HepG2 (cell line): ENCODE results near the gene MRFAP1. TPM values are rescaled to one million over a fixed set of nuclear protein-coding genes. Genes with fewer than 3 reads are reported as not detected.

ENCODE experiments used
- E2F1 ChIP-seq: sonication (generic); formaldehyde crosslinking; IDR thresholded peaks from 2 replicates; pipeline ENCODE4 v1.5.0; 2020; ENCODE audit warnings: missing genetic modification reagents
- FLYWCH1 ChIP-seq: sonication (generic); formaldehyde crosslinking; IDR thresholded peaks from 2 replicates; pipeline ENCODE4 v1.8.1; 2023; ENCODE audit warnings: mild to moderate bottlenecking, missing genetic modification reagents
- FOXO4 ChIP-seq: sonication (generic); formaldehyde crosslinking; conservative IDR thresholded peaks from 2 replicates; pipeline ENCODE4 v1.8.1; 2023; ENCODE audit warnings: missing genetic modification reagents
- HIVEP1 ChIP-seq: sonication (generic); formaldehyde crosslinking; IDR thresholded peaks from 2 replicates; pipeline ENCODE4 v1.4.0; 2020; ENCODE audit warnings: mild to moderate bottlenecking, missing genetic modification reagents
- ISL2 ChIP-seq: sonication (generic); formaldehyde crosslinking; IDR thresholded peaks from 2 replicates; pipeline ENCODE4 v1.5.0; 2020; ENCODE audit warnings: missing genetic modification reagents
- MED13 ChIP-seq: sonication (generic); formaldehyde crosslinking; IDR thresholded peaks from 2 replicates; pipeline ENCODE4 v1.5.0; 2020; ENCODE audit warnings: missing genetic modification reagents
- RBAK ChIP-seq: sonication (generic); formaldehyde crosslinking; IDR thresholded peaks from 2 replicates; pipeline ENCODE4 v1.5.1; 2020; ENCODE audit warnings: mild to moderate bottlenecking, missing genetic modification reagents
- REL ChIP-seq: sonication (generic); formaldehyde crosslinking; conservative IDR thresholded peaks from 2 replicates; pipeline ENCODE4 v1.8.0; 2022; ENCODE audit warnings: mild to moderate bottlenecking, missing genetic modification reagents, moderate library complexity
- SIX4 ChIP-seq: sonication (generic); formaldehyde crosslinking; IDR thresholded peaks from 2 replicates; pipeline ENCODE4 v1.4.0; 2020; ENCODE audit warnings: missing genetic modification reagents
- ZIK1 ChIP-seq: sonication (generic); formaldehyde crosslinking; IDR thresholded peaks from 2 replicates; pipeline ENCODE4 v1.5.0; 2020; ENCODE audit warnings: mild to moderate bottlenecking, low read depth, missing genetic modification reagents, borderline replicate concordance
- ZNF263 ChIP-seq: sonication (generic); formaldehyde crosslinking; IDR thresholded peaks from 2 replicates; pipeline ENCODE4 v1.4.0; 2020; ENCODE audit warnings: missing genetic modification reagents
- ZNF570 ChIP-seq: sonication (generic); formaldehyde crosslinking; IDR thresholded peaks from 2 replicates; pipeline ENCODE4 v1.4.0; 2020; ENCODE audit warnings: mild to moderate bottlenecking, missing genetic modification reagents, borderline replicate concordance
- ZNF678 ChIP-seq: sonication (generic); formaldehyde crosslinking; IDR thresholded peaks from 2 replicates; pipeline ENCODE4 v1.4.0; 2020; ENCODE audit warnings: mild to moderate bottlenecking, missing genetic modification reagents
- ZNF788 ChIP-seq: sonication (generic); formaldehyde crosslinking; IDR thresholded peaks from 2 replicates; pipeline ENCODE4 v1.5.0; 2020; ENCODE audit warnings: mild to moderate bottlenecking, missing genetic modification reagents, borderline replicate concordance
- ZSCAN21 ChIP-seq: sonication (generic); formaldehyde crosslinking; IDR thresholded peaks from 2 replicates; pipeline ENCODE4 v1.8.0; 2022; ENCODE audit warnings: mild to moderate bottlenecking, missing genetic modification reagents, moderate library complexity, borderline replicate concordance
- ZSCAN25 ChIP-seq: sonication (generic); formaldehyde crosslinking; IDR thresholded peaks from 2 replicates; pipeline ENCODE4 v1.8.0; 2022; ENCODE audit warnings: mild to moderate bottlenecking, missing genetic modification reagents
- polyA plus RNA-seq, 8 experiments: library from polyadenylated mRNA; depleted of rRNA in 3 of 8; stranded (reverse) in 7 of 8; unstranded in 1 of 8; fragments of >200 nt; fragmentation: Illumina TruSeq in 4 of 8; extraction: Trizol in 4 of 8; gene quantifications; 2 replicates each; pipeline versions ENCODE4 v1.2.1 to v1.2.3, GENCODE V29; 2011 to 2016; ENCODE audit warnings: low read depth in 4 of 8, missing spikeins in 1 of 8, mixed read lengths in 1 of 8; ENCODE audit not compliant: insufficient read depth in 1 of 8
- total RNA-seq, 5 experiments: library from RNA; depleted of rRNA; stranded (reverse); fragments of >200 nt; fragmentation: Illumina TruSeq; extraction: Trizol; gene quantifications; 2 replicates each; pipeline ENCODE4 v1.2.3, GENCODE V29; 2016; ENCODE audit warnings: low read depth in 1 of 5
- TF ChIP-seq, protein P1 (sequence below): sonication (generic); formaldehyde crosslinking; conservative IDR thresholded peaks from 2 replicates; pipeline ENCODE4 v1.8.0; 2022; ENCODE audit warnings: low read depth, missing genetic modification reagents
- TF ChIP-seq, protein P2 (sequence below): sonication (generic); formaldehyde crosslinking; IDR thresholded peaks from 2 replicates; pipeline ENCODE4 v1.5.0; 2020; ENCODE audit warnings: missing genetic modification reagents
- TF ChIP-seq, protein P3 (sequence below): sonication (generic); formaldehyde crosslinking; IDR thresholded peaks from 2 replicates; pipeline ENCODE4 v1.5.0; 2020; ENCODE audit warnings: missing genetic modification reagents
- TF ChIP-seq, protein P4 (sequence below): sonication (generic); formaldehyde crosslinking; IDR thresholded peaks from 2 replicates; pipeline ENCODE4 v1.4.0; 2020; ENCODE audit warnings: mild to moderate bottlenecking, missing genetic modification reagents

MRFAP1 gene
- total and polyA plus RNA-seq, 2 of the 13 experiments (the other 11 are each of a cell fraction or from before 2014, with no cell fraction given) = 112 to 158 TPM

GRCh38 chr4:6633091-6633906 lies 7.2 kb upstream of the MRFAP1 start (continued):
- TF ChIP-seq, protein P1, sequence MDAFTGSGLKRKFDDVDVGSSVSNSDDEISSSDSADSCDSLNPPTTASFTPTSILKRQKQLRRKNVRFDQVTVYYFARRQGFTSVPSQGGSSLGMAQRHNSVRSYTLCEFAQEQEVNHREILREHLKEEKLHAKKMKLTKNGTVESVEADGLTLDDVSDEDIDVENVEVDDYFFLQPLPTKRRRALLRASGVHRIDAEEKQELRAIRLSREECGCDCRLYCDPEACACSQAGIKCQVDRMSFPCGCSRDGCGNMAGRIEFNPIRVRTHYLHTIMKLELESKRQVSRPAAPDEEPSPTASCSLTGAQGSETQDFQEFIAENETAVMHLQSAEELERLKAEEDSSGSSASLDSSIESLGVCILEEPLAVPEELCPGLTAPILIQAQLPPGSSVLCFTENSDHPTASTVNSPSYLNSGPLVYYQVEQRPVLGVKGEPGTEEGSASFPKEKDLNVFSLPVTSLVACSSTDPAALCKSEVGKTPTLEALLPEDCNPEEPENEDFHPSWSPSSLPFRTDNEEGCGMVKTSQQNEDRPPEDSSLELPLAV (CRISPR knock-in tag) = no peak
- TF ChIP-seq E2F1 (CRISPR knock-in tag) (no peak), ZNF788 (CRISPR knock-in tag) (0 out of 2 replicates have a peak, but pooled peaks have one; percentile 59), ZSCAN21 (CRISPR knock-in tag) (no peak), FLYWCH1 (CRISPR knock-in tag) (no peak), REL (CRISPR knock-in tag) (no peak), ZNF570 (CRISPR knock-in tag) (no peak), ZIK1 (no peak), FOXO4 (CRISPR knock-in tag) (0 out of 2 replicates have a peak, but pooled peaks have one; percentile 36), HIVEP1 (CRISPR knock-in tag) (no peak), ZNF678 (no peak), ISL2 (CRISPR knock-in tag) (no peak), RBAK (CRISPR knock-in tag) (no peak), ZNF263 (CRISPR knock-in tag) (no peak), SIX4 (CRISPR knock-in tag) (0 out of 2 replicates have a peak, but pooled peaks have one; percentile 17), ZSCAN25 (CRISPR knock-in tag) (no peak), MED13 (CRISPR knock-in tag) (no peak)
- TF ChIP-seq, protein P2, sequence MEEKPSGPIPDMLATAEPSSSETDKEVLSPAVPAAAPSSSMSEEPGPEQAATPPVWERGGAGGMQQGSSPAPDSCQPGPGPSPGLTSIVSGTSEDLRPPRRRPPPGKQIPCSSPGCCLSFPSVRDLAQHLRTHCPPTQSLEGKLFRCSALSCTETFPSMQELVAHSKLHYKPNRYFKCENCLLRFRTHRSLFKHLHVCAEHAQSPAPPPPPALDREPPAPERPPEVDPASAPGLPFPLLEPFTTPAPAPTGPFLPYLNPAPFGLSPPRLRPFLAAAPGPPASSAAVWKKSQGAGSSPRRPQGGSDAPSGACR (CRISPR knock-in tag) = no peak
- TF ChIP-seq, protein P3, sequence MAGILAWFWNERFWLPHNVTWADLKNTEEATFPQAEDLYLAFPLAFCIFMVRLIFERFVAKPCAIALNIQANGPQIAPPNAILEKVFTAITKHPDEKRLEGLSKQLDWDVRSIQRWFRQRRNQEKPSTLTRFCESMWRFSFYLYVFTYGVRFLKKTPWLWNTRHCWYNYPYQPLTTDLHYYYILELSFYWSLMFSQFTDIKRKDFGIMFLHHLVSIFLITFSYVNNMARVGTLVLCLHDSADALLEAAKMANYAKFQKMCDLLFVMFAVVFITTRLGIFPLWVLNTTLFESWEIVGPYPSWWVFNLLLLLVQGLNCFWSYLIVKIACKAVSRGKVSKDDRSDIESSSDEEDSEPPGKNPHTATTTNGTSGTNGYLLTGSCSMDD (CRISPR knock-in tag) = no peak
- TF ChIP-seq, protein P4, sequence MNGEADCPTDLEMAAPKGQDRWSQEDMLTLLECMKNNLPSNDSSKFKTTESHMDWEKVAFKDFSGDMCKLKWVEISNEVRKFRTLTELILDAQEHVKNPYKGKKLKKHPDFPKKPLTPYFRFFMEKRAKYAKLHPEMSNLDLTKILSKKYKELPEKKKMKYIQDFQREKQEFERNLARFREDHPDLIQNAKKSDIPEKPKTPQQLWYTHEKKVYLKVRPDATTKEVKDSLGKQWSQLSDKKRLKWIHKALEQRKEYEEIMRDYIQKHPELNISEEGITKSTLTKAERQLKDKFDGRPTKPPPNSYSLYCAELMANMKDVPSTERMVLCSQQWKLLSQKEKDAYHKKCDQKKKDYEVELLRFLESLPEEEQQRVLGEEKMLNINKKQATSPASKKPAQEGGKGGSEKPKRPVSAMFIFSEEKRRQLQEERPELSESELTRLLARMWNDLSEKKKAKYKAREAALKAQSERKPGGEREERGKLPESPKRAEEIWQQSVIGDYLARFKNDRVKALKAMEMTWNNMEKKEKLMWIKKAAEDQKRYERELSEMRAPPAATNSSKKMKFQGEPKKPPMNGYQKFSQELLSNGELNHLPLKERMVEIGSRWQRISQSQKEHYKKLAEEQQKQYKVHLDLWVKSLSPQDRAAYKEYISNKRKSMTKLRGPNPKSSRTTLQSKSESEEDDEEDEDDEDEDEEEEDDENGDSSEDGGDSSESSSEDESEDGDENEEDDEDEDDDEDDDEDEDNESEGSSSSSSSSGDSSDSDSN = no peak; the same call in 1 of the 2 replicates
